ENCODE data around the gene MRGPRE.
A peak's percentile ranks its signal among the peaks of the same experiment; 100 is the strongest.

The MRGPRE gene

GRCh38 chr11:3213659-3214419, 18.4 kb downstream of the MRGPRE start:
- DNase-seq = peak; percentile 17

- no peak for DNase-seq
These were observed 23.9 kb downstream of the MRGPRE start for GRCh38 chr11:3208272-3208671.

GRCh38 chr11:3207526-3208189, 24.6 kb downstream of the MRGPRE start:
- no peak for DNase-seq

GRCh38 chr11:3206922-3207204, 25.4 kb downstream of the MRGPRE start:
- DNase-seq = no peak

GRCh38 chr11:3206156-3206921, 25.9 kb downstream of the MRGPRE start:
- no peak for DNase-seq

GRCh38 chr11:3205261-3206155, 26.7 kb downstream of the MRGPRE start:
- no peak for DNase-seq

GRCh38 chr11:3204141-3205015, 27.8 kb downstream of the MRGPRE start:
- no peak for DNase-seq

- DNase-seq = peak; percentile 28
These were observed 28.8 kb downstream of the MRGPRE start for GRCh38 chr11:3203221-3204043.

GRCh38 chr11:3202759-3203158, 29.5 kb downstream of the MRGPRE start:
- no peak for DNase-seq

GRCh38 chr11:3202305-3202704, 29.9 kb downstream of the MRGPRE start:
- DNase-seq = no peak

GRCh38 chr11:3201677-3202181, 30.5 kb downstream of the MRGPRE start:
- no peak for DNase-seq

GRCh38 chr11:3201112-3201581, 31.1 kb downstream of the MRGPRE start:
- no peak for DNase-seq

- no peak for DNase-seq
These were observed 31.7 kb downstream of the MRGPRE start for GRCh38 chr11:3200388-3201111.

- DNase-seq = no peak
These were observed 32.5 kb downstream of the MRGPRE start for GRCh38 chr11:3199537-3200295.

GRCh38 chr11:3198815-3199214, 33.4 kb downstream of the MRGPRE start:
- DNase-seq = no peak

GRCh38 chr11:3197878-3198528, 34.2 kb downstream of the MRGPRE start:
- no peak for DNase-seq

GRCh38 chr11:3197044-3197695, 35.0 kb downstream of the MRGPRE start:
- no peak for DNase-seq

Data from hematopoietic multipotent progenitor cell treated with erythropoietin and hydrocortisone succinate and interleukin-3 and kit ligand, for 6 days (in vitro differentiated cells).